HG03103 (cell line): ENCODE results near the gene UBE2D2.

ENCODE experiments used
- ATAC-seq: cut with Tn5 transposase; IDR thresholded peaks from one replicate; pipeline ENCODE4 v1.9.1; 2021; ENCODE audit warnings: low read depth; ENCODE audit not compliant: unreplicated experiment

UBE2D2 gene

DNA sequence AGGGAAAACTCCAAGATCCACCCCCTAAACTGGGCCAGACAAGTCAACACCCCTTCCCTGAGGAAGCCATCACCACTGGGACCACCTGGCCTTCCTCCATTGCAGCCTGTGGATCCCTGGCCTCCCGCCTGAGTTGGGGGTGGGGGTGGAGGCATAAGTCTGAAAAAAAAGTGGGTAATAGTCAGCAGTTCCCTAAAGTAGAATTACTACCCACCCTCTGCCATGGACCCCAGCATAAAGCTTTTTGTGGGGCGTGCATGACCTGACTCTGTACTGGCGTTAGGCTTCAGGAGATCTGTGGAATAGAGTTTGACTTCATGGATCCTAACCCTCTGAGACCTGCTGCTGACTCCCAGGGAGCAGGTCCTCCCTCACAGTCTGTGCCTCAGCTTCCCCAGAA, 85.0 kb downstream of the UBE2D2 start:
- ATAC-seq = no peak

GRCh38 chr5:139646912-139647505, 85.9 kb downstream of the UBE2D2 start:
- ATAC-seq = no peak

GRCh38 chr5:139647506-139648204, 86.5 kb downstream of the UBE2D2 start:
- ATAC-seq = no peak

GRCh38 chr5:139648205-139649081, 87.3 kb downstream of the UBE2D2 start, which contains the start of gene CXXC5:
Gene CXXC5 (plus strand): TSS chr5:139648349. CDS start chr5:139680524, 32,175 bp downstream.
- no peak for ATAC-seq

DNA sequence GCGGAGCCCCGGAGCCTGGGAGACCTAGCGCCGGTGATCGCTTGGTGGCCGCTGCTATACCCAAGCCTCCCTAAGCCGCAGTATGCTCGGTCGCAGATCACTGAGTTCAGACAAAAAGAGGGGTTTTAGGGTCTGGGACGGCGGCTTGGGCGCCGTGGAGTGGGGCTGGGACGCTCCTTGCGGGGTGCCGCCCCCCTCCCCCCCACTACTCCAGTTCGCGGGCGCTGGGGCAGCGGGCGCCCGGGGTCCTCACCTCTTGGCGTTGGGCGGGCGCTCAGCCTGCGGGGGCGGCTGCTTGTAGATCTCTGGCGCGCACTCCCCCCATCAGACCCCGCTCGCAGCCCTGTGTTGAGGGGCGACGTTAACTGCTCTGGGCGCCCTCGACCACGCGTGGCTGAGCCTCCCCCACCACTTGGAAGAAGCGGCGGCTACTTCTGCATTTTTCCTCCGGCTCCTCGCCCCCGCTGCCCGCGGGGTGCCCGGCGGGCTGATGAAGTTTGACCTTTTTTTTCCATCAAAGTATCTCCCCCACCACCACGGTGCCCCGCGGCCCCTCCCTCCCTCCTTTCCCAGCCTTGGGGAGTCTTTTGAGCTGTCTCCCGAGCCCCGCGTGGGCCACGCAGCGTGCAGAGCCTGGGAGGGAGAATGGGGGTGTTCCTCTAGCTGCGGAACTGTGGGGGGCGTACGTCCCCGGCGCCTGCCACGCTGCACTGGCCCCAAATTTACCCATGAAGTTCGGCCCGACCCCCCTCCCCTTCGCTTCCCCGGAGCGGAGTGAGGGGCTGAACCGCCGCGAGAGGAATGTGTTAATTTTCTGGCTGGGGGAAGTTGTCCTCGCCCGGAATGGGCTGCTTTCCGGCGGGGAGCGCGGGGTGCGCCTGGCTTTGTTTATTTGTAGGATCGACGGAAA, 88.2 kb downstream of the UBE2D2 start:
- ATAC-seq = no peak

- no peak for ATAC-seq
Measured at GRCh38 chr5:139650031-139650688, 89.0 kb downstream of the UBE2D2 start.

GRCh38 chr5:139650689-139651042, 89.5 kb downstream of the UBE2D2 start:
- no peak for ATAC-seq

- ATAC-seq = no peak
Measured at GRCh38 chr5:139651043-139651834, 90.1 kb downstream of the UBE2D2 start.

DNA sequence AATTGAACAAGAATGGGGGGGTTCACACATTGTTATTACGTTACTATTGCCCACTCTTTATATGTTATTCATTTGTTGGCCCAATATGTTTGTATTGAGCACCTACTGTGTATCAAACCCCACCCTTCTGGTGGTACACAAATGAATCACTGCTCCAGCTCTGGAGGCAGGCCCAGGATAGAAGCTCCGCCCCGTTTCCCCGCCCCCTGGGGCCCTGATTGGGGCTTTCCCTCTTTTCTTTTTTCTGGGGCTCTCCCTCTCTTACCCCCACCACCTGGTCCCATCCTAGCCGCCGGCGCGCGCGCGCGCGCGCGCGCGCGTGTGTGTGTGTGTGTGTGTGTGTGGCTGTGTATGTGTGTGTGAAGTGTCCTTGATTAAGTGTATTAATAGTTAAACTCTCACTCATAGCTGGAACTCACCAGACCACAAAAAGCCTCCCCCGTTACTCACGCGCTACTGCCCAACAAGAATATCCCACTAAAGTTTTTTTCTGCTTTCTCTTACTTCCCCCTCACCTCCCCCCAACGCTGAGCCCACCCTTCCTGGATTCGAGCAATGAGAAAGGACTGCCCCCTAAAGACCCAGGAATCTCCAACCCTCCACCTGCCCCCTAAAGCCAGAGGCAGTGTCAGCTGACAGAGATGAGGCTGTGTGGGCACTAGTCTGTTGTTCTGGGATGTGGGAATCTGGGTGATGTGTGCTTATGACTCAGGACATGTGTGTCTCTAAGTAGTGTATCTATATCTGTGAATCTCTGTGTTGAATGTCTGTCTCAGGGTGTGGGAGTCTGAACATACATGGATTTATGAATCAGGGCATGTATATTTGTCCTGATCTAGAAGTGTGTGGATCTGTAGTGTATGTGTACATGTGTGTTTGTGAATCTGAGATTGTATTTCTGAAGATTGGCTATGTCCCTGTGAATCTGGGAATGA, 91.0 kb downstream of the UBE2D2 start:
- peak; percentile 35 for ATAC-seq

- ATAC-seq = peak; percentile 28
Measured at GRCh38 chr5:139652788-139653241, 91.7 kb downstream of the UBE2D2 start.

DNA sequence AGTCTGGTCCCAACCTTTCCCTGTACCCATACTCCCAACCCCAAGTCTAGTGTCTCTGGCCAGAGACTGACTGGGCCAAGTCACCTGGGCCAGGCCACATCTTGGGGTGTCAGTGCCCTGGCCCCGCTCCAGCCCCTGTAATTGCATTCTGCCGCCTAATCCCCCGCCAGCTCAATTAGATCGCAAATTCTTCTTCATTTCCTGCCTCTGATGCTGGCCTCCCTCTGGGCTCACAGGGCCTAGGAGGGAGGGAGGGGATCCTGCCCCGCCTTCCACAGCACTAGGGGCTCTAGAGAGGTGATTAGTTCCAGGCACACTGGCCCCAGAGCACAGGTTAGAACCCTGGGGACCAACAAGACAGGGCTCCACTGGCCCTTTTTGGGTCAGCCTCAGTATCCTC, 92.5 kb downstream of the UBE2D2 start:
- ATAC-seq = no peak

- ATAC-seq = no peak
Measured at GRCh38 chr5:139654464-139654863, 93.3 kb downstream of the UBE2D2 start.

- ATAC-seq = no peak
Measured at GRCh38 chr5:139654871-139655491, 93.8 kb downstream of the UBE2D2 start.

DNA sequence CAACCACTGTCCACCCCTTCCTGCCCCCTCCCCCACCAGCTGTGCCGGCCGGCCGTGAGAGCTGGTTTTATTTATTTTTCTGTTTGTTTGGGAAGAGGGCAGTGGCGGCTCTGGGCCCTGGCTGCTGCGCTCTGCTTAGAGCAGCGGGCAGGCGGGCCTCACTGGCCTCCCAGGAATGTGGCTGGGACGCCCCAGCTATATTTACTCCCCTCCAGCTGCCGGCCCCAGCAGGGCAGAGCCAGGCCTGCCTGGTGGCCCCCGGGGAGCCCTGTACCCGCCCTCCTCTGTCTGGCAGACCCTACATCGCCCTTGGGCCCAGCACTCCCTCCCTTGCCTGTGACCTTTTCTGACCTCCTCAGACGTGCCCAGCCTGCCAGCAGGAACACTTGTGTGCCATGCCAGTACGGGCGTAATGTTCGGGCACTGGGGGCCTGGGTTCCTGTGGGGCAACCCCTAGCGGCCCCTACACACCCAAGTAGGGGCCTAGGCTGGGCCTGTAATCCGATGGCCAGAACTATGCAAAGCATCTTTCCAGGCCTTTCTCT, 94.7 kb downstream of the UBE2D2 start:
- no peak for ATAC-seq

DNA sequence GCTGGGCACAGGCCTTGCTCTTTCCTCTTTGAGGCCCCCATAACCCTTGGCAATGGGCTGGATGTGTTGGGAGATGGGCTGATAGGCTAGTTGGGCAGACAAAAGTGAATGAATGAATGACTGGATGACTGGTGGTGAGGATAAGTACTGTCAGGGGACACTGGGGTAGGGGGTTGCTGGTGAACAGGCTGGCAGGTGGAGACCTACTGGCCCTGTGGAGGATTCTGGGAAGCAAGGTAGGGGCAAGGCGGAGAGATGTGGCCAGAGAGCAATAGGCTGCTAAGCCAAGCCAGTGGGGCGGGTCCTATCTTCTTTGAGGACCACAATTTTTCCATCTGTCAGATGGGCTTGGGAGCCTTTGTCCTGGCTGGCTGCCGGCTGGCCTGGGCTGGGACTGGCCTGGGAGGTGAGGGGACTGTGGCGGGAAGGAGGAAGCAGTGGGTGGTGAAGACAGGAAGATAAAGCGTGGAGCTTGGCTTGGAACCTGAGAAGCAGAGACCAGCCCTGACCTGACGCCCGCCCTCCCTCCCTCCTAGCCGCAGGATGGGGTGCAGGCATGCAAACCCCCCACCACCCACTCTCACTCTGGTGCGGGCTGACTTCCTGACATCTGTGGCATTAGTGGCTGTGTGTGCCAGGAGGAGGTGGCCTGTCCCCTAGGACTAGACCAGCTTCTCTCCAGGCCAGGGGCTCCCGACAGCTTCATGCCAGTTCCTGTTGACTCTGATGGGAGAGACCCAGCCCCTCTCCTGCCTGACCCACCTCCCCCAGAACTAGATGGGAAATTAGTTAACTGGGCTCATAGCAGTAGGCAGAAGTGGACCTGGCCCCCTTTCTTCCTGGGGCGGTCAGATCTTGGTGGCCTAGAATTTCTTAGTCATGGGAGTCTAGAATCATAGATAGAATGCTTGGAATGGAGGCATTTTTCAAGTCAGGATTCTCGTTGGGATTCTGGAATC, 96.5 kb downstream of the UBE2D2 start:
- no peak for ATAC-seq

DNA sequence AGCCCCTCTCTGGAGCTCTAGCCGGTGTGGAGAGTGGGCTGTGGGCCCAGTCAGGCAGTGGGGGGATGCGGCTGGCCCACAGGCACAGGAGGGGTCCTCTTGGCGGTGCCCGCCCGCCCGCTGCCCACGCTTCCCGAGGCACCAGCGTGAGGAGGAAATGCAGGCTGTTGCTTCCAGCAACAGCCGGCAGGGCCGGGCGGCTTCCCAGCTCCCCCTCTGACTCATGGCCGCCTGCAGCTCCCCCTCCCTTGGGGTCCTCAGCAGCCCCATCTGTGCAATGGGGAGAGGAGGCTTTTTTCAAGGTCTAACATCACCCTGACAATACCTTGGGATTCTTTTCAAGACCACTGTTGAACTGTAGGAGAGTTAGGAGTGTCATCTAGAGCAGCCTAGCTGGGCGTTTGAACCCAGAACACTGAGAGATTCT, 97.4 kb downstream of the UBE2D2 start:
- ATAC-seq = no peak
